K562 (cell line): ENCODE results near the gene LIMCH1. TPM values are rescaled to one million over a fixed set of nuclear protein-coding genes. Genes with fewer than 3 reads are reported as not detected.

Source experiments
- ATAC-seq: fragments of 200-7000 bp; cut with Tn5 transposase; 3 replicates; pipeline ENCODE4 v1.9.1; 2020; ENCODE audit warnings: moderate library complexity
- BruUV-seq: library from RNA; stranded (reverse); fragments of 400-500 nt; replicated peaks from 2 replicates; lab custom pipeline; 2021; lab: Mats Ljungman, UMichigan
- CTCF ChIA-PET: fragments of 300-600 bp; formaldehyde crosslinking; extraction: SDS; loops from one replicate; lab custom pipeline; 2021; ENCODE audit warnings: low intra/inter-chr PET ratio; lab: Yijun Ruan, JAX
- POLR2A ChIA-PET: fragments of 300-600, 350-650 bp; sonication (Branson Sonifier 250); formaldehyde crosslinking; extraction: SDS; loops from one replicate; lab custom pipeline; 2021; ENCODE audit warnings: antibody characterized with exemption, inconsistent platforms; lab: Yijun Ruan, JAX
- DNase-seq, 4 experiments: peaks; one replicate each; pipeline versions ENCODE4 v3.0.0 to v3.0.0-alpha.2; 2011 to 2018; ENCODE audit warnings: low spot score in 3 of 4, mixed read lengths in 3 of 4; ENCODE audit errors: extremely low read depth in 1 of 4
- FAIRE-seq: peaks from 2 replicates; lab custom pipeline; 2011; peaks lifted over from hg19 to GRCh38; lab: Jason Lieb, UNC
- H2AFZ ChIP-seq: 2 replicates; pipeline ENCODE4 v1.6.0; 2011; ENCODE audit warnings: low read depth, low read length, control low read depth, inconsistent platforms
- H3K27ac ChIP-seq: fragments of 200-600 bp; 3 replicates; pipeline ENCODE4 v1.8.0; 2011; ENCODE audit warnings: low read depth, mild to moderate bottlenecking, control low read depth, inconsistent platforms, low read length, moderate library complexity, mixed read lengths; ENCODE audit errors: extremely low read depth
- H3K27me3 ChIP-seq, 2 experiments: fragments of 300-600 bp in 1 of 2; 2 replicates in 1 of 2; 3 replicates in 1 of 2; pipeline versions ENCODE4 v1.6.0 to v1.8.0; 2011; ENCODE audit warnings: inconsistent platforms in 2 of 2, low read length in 2 of 2, mild to moderate bottlenecking in 1 of 2, mixed read lengths in 1 of 2, moderate library complexity in 1 of 2; ENCODE audit not compliant: control insufficient read depth in 2 of 2, insufficient read depth in 2 of 2
- H3K36me3 ChIP-seq: fragments of 300-600 bp; 3 replicates; pipeline ENCODE4 v1.8.0; 2011; ENCODE audit warnings: mild to moderate bottlenecking, low read length, inconsistent platforms; ENCODE audit not compliant: control insufficient read depth, insufficient read depth
- H3K4me1 ChIP-seq, 2 experiments: fragments of 200-600 bp in 1 of 2; replicated peaks in 1 of 2; 2 replicates in 1 of 2; 3 replicates in 1 of 2; pipeline versions ENCODE4 v1.5.1 to v1.8.0; 2011; ENCODE audit warnings: inconsistent platforms in 2 of 2, low read length in 2 of 2, mild to moderate bottlenecking in 1 of 2, mixed read lengths in 1 of 2, moderate library complexity in 1 of 2; ENCODE audit not compliant: control insufficient read depth in 2 of 2, insufficient read depth in 2 of 2
- H3K4me2 ChIP-seq: 2 replicates; pipeline ENCODE4 v1.6.1; 2011; ENCODE audit warnings: low read length, control low read depth, inconsistent platforms, mixed read lengths; ENCODE audit not compliant: insufficient read depth
- H3K4me3 ChIP-seq: fragments of 200-600 bp; sonication (generic), shearing (Covaris generic); 2 replicates; pipeline ENCODE4 v1.5.1; 2016; ENCODE audit warnings: control low read depth, inconsistent platforms
- H3K79me2 ChIP-seq: fragments of 200-600 bp; 3 replicates; pipeline ENCODE4 v1.8.0; 2011; ENCODE audit warnings: low read length, inconsistent platforms; ENCODE audit not compliant: control insufficient read depth, insufficient read depth
- H3K9ac ChIP-seq, 2 experiments: 2 replicates each; pipeline versions ENCODE4 v1.6.0 to v1.6.1; 2011; ENCODE audit warnings: low read depth in 2 of 2, low read length in 2 of 2, control low read depth in 1 of 2, inconsistent platforms in 1 of 2, mild to moderate bottlenecking in 1 of 2, mixed read lengths in 1 of 2; ENCODE audit not compliant: insufficient read depth in 1 of 2
- H3K9me1 ChIP-seq: one replicate; pipeline ENCODE4 v1.6.0; 2011; ENCODE audit warnings: inconsistent platforms, mild to moderate bottlenecking, low read length, moderate library complexity; ENCODE audit not compliant: control insufficient read depth, insufficient read depth
- H3K9me3 ChIP-seq: replicated peaks from 2 replicates; pipeline ENCODE4 v1.5.1; 2011; ENCODE audit warnings: low read depth, low read length, inconsistent platforms; ENCODE audit not compliant: control insufficient read depth, insufficient read depth
- H4K20me1 ChIP-seq: replicated peaks from 2 replicates; pipeline ENCODE4 v1.6.1; 2011; ENCODE audit warnings: low read length, inconsistent platforms, mixed read lengths; ENCODE audit not compliant: control insufficient read depth, insufficient read depth
- CHD4 ChIP-seq: fragments of 200-600 bp; sonication (generic); IDR thresholded peaks from 3 replicates; pipeline ENCODE4 v1.6.1; 2012; ENCODE audit warnings: low read depth, mild to moderate bottlenecking, mixed read lengths, low read length, inconsistent platforms; ENCODE audit not compliant: insufficient read depth, insufficient replicate concordance, poor library complexity, severe bottlenecking
- MXI1 ChIP-seq: IDR thresholded peaks from 2 replicates; pipeline ENCODE4 v1.6.1; 2011; ENCODE audit warnings: low read depth, mild to moderate bottlenecking, improper control_type of control experiment, low read length
- RUNX1 ChIP-seq: sonication (generic); IDR thresholded peaks from 2 replicates; pipeline ENCODE4 v1.6.1; 2016; ENCODE audit warnings: antibody characterized with exemption, low read depth
- whole genome bisulfite sequencing: fragments of 100-300 bp; shearing (Covaris generic); methylation state at CpG from one replicate; pipeline ENCODE4 v1.1.6; 2016; ENCODE audit warnings: low coverage, mixed read lengths; ENCODE audit not compliant: insufficient coverage; ENCODE audit errors: missing lambda C conversion rate; 5-methylcytosine and 5-hydroxymethylcytosine counted together
- in situ Hi-C: fragments of 300-500 bp; cut with MboI; formaldehyde crosslinking; loops from 4 replicates; pipeline ENCODE4 v1.15.0; 2018; ENCODE audit warnings: inconsistent platforms, mixed read lengths
- intact Hi-C: fragments of 100-400 bp; cut with micrococcal nuclease; formaldehyde crosslinking; loops from 2 replicates; pipeline ENCODE4 v1.14.2; 2022
- polyA plus RNA-seq, 8 experiments: library from polyadenylated mRNA; depleted of rRNA in 4 of 8; stranded (reverse) in 5 of 8; unstranded in 3 of 8; fragments of >200 nt; fragmentation: Nextera tagmentation in 2 of 8; fragmentation: Illumina TruSeq in 1 of 8; extraction: Ambion mirVana in 2 of 8; extraction: Trizol in 1 of 8; gene quantifications; 2 replicates each; pipeline versions ENCODE4 v1.2.1 to v1.2.3, GENCODE V29; 2011 to 2014; ENCODE audit warnings: inconsistent platforms in 1 of 8, missing spikeins in 1 of 8
- total RNA-seq, 7 experiments: library from RNA; depleted of rRNA in 6 of 7; stranded (reverse); fragments of >200 nt in 6 of 7; fragmentation: Illumina TruSeq in 2 of 7; extraction: Trizol in 2 of 7; gene quantifications; 2 replicates each; pipeline versions ENCODE4 v1.2.1 to v1.2.3, GENCODE V29; 2011 to 2021; ENCODE audit warnings: low replicate concordance in 1 of 7
- TF ChIP-seq, protein P1 (sequence below): fragments of 200-800 bp; sonication (Bioruptor generic); IDR thresholded peaks from 2 replicates; pipeline ENCODE4 v1.6.1; 2016; ENCODE audit warnings: missing genetic modification characterization, missing compliant biosample characterization

The LIMCH1 gene
- total and polyA plus RNA-seq, 9 of the 15 experiments (the other 6 are each of a cell fraction or from before 2014, with no cell fraction given): 0.35 TPM; not detected in 8

DNA sequence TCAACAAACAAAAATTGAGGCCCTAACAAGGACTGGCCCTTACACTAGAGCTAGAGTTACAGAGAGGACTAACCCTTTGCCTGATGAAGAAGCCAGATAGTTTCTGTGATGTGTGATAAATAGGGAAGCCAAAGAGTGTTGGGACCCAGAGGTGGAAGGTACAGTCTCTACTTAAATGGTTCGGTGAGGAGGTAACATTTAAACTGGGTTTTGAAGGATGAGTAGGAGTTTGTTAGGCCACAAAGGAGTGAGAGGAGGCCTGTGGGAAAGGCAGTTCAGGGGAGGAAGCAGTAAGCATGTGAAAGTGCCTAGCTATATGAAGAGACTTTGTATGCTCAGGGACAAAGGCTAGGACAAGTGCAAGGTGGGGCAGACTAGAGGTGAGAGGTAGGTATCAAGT is 23.8 kb upstream of the LIMCH1 start:
- Histone ChIP-seq H3K9me1 (no peaks in the 10 kb centered on the region), H3K79me2 (no peaks in the 10 kb centered on the region), H4K20me1 (no peaks in the 10 kb centered on the region), H3K9me3 (no peaks in the 10 kb centered on the region), H2AFZ (no peak overlapping the region), H3K36me3 (no peaks in the 10 kb centered on the region), H3K27ac (no peak overlapping the region), H3K4me2 (no peak overlapping the region), H3K4me1 (no peaks in the 10 kb centered on the region), H3K27me3 (peaks cover 0 to 3% of the 10 kb centered on the region in 2 experiments; a peak in 2 of 5 replicates), H3K4me3 (no peak overlapping the region), H3K9ac (no peak overlapping the region)
- in situ Hi-C loops: no loop called here
- FAIRE-seq: no peak
- no peak for ATAC-seq
- ChIA-PET CTCF (no interaction called here), POLR2A (no interaction called here)
- TF ChIP-seq, protein P1, sequence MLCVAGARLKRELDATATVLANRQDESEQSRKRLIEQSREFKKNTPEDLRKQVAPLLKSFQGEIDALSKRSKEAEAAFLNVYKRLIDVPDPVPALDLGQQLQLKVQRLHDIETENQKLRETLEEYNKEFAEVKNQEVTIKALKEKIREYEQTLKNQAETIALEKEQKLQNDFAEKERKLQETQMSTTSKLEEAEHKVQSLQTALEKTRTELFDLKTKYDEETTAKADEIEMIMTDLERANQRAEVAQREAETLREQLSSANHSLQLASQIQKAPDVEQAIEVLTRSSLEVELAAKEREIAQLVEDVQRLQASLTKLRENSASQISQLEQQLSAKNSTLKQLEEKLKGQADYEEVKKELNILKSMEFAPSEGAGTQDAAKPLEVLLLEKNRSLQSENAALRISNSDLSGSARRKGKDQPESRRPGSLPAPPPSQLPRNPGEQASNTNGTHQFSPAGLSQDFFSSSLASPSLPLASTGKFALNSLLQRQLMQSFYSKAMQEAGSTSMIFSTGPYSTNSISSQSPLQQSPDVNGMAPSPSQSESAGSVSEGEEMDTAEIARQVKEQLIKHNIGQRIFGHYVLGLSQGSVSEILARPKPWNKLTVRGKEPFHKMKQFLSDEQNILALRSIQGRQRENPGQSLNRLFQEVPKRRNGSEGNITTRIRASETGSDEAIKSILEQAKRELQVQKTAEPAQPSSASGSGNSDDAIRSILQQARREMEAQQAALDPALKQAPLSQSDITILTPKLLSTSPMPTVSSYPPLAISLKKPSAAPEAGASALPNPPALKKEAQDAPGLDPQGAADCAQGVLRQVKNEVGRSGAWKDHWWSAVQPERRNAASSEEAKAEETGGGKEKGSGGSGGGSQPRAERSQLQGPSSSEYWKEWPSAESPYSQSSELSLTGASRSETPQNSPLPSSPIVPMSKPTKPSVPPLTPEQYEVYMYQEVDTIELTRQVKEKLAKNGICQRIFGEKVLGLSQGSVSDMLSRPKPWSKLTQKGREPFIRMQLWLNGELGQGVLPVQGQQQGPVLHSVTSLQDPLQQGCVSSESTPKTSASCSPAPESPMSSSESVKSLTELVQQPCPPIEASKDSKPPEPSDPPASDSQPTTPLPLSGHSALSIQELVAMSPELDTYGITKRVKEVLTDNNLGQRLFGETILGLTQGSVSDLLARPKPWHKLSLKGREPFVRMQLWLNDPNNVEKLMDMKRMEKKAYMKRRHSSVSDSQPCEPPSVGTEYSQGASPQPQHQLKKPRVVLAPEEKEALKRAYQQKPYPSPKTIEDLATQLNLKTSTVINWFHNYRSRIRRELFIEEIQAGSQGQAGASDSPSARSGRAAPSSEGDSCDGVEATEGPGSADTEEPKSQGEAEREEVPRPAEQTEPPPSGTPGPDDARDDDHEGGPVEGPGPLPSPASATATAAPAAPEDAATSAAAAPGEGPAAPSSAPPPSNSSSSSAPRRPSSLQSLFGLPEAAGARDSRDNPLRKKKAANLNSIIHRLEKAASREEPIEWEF: no peak
- TF ChIP-seq RUNX1 (no peak), CHD4 (no peak), MXI1 (no peak)
- intact Hi-C loops: no loop called here
- WGBS: 0% methylated on average over 1 of the region's 1 CpG
- no TSS peak for BruUV-seq
- DNase-seq: no peak
